RWPE1 (cell line): ENCODE measurements around the gene EPM2A.

Experiments
- CTCF ChIA-PET: fragments of 350-600 bp; sonication (Branson Sonifier 250); formaldehyde crosslinking; extraction: SDS; loops from one replicate; lab custom pipeline; 2021; lab: Yijun Ruan, JAX
- POLR2A ChIA-PET: fragments of 400-600 bp; formaldehyde crosslinking; extraction: SDS; loops from one replicate; lab custom pipeline; 2020; ENCODE audit warnings: antibody characterized with exemption; ENCODE audit not compliant: low non-redundant PET; lab: Yijun Ruan, JAX
- DNase-seq: peaks from one replicate; pipeline ENCODE4 v3.0.0; 2012; ENCODE audit warnings: low spot score
- H3K27ac ChIP-seq: fragments of 450-650 bp; 2 replicates; pipeline ENCODE4 v1.5.1; 2017
- TF ChIP-seq, protein P1 (sequence below): fragments of 450-650 bp; conservative IDR thresholded peaks from 2 replicates; pipeline ENCODE4 v1.5.1; 2017; ENCODE audit warnings: low read depth, mild to moderate bottlenecking

The EPM2A gene

DNA sequence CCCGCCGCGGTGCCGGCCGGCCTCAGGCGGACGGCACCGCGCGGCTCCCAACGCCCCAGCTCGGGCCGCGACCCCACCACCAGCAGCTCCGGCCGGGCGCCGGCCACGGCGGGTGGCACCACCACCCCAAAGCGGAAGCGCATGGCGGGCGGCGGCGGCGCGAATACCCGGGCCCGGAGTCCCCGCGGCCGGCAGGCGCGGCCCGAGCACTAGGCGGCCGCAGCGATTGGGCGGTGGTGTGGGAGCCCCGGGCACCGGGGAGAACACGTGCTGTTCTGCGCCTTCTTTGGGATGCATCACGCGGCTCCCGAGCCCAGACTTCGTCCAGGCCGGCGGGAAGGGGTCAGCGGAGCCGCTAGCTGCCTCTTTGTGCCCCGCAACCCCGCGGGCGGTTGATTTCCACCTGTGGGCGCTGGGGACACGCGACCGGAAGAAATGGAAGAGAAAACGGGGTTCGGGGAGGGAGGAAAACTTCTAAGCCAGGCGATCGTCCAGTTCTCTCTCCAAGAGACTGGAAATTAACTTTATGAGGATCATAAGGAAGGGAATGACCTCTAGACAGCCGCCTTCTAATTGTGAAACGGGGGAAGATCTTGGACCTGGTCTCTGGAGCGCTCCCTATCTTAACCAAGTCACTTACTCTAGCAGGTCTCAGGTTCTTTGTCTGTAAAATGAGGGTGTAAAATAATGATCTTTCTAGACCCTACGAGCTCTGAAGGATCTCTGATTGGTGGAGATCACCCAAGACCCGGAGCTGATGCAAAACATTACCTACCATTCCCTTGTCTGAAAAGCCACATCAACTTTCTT, at the start of gene EPM2A:
Gene EPM2A (minus strand): TSS at position 165 of the 810 bp plus-strand sequence. CDS start 22 bp downstream, at position 143.
- TF ChIP-seq, protein P1, sequence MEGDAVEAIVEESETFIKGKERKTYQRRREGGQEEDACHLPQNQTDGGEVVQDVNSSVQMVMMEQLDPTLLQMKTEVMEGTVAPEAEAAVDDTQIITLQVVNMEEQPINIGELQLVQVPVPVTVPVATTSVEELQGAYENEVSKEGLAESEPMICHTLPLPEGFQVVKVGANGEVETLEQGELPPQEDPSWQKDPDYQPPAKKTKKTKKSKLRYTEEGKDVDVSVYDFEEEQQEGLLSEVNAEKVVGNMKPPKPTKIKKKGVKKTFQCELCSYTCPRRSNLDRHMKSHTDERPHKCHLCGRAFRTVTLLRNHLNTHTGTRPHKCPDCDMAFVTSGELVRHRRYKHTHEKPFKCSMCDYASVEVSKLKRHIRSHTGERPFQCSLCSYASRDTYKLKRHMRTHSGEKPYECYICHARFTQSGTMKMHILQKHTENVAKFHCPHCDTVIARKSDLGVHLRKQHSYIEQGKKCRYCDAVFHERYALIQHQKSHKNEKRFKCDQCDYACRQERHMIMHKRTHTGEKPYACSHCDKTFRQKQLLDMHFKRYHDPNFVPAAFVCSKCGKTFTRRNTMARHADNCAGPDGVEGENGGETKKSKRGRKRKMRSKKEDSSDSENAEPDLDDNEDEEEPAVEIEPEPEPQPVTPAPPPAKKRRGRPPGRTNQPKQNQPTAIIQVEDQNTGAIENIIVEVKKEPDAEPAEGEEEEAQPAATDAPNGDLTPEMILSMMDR = no peak
- peak; percentile 80 for DNase-seq
- ChIA-PET POLR2A (interaction anchor here (0.5 to 2.2 kb wide), 8 partner anchors 8 to 811 kb away, joined by 3 to 17 read pairs (median 4); partner anchors contain the start of gene FBXO30), CTCF (interaction anchor here (0.6 to 1.0 kb wide), 2 partner anchors 18 to 897 kb away, joined by 3 to 6 read pairs; no protein-coding TSS in a partner anchor)
- H3K27ac ChIP-seq = peak within 1 kb of the TSS; percentile 97

DNA sequence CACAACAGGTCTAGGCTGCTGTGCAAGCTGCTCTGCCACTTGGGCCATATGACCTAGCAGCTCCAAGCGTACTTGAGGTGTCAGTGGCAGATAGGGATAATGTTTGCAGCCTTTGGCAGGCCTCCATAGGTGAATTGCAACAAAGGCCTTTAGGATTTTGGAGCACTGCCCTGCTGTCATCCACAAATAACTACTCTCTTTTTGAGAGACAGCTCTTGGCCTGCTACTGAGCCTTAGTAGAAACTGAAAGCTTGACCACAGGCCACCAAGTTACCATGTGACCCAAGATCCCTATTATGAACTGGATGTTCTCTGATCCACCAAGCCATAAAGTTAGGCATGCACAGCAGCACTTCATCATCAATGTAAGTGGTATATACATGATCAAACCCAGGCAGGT, 49.4 kb upstream of the EPM2A start:
- no peak for DNase-seq
- TF ChIP-seq, protein P1 = no peak
- no peak overlapping the region for H3K27ac ChIP-seq
- CTCF ChIA-PET = no interaction called here
- POLR2A ChIA-PET = no interaction called here

DNA sequence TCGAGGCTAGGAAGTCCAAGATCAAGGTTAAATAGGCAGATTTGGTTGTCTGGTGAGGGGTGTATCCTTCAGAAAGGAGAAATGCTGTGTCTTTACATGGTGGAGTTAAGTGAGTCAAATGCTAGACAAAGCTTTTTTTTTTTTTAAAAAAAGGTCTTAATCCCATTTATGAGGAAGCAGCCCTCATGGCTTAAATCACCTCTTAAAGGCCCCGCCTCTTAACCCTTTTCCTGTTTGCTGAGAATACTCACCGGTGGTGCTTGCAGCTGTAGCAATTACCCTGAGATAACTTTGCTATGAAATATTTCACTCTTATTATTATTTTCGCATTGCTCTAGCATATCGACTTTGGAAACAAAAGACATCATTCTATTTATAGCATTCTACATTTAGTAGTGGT, 48.5 kb upstream of the EPM2A start:
- ChIA-PET CTCF (no interaction called here), POLR2A (no interaction called here)
- TF ChIP-seq, protein P1 = no peak
- no peak overlapping the region for H3K27ac ChIP-seq
- DNase-seq = no peak

- no peak for DNase-seq
- ChIA-PET POLR2A (no interaction called here), CTCF (no interaction called here)
- no peak overlapping the region for H3K27ac ChIP-seq
- TF ChIP-seq, protein P1 = no peak
These were observed 37.5 kb upstream of the EPM2A start for GRCh38 chr6:145772846-145773245.

DNA sequence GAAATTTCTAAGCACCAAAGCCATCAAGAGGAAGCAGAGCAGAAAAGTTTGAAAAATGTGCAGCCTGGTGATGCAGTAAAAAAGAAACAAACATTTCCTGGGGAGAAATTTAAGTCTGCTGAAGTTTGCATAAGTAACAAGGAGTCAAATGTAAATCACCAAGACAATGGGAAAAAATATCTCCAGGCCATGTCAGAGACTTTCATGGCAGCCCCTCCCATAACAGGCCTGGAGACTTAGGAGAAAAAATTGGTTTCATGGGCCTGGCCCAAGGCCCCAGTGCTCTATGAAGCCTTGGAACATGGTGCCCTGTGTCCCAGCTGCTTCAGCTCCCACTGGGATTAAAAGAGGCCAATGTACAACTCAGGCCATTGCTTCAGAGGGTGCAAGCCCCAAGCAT, 30.1 kb upstream of the EPM2A start:
- CTCF ChIA-PET = no interaction called here
- POLR2A ChIA-PET = no interaction called here

DNA sequence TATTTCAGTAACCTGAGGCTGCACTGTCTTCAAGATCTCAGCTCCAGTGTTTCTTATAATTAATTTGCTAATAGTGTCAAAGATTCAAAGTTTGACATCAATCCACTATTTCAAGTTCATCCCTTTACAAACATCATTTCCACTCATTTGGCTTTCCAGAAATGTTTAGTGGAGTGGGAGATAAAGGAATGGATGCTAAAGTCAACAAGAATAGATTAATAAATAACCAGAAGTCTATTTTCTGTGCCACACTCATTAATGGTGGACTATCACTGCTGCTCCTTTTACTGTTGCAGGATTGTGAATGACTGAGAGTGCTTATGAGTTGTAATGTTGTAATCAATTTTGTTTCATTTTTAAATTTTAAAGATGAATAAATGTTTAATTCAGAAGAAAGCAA, 28.4 kb upstream of the EPM2A start:
- ChIA-PET POLR2A (no interaction called here), CTCF (no interaction called here)
- no peak overlapping the region for H3K27ac ChIP-seq
- TF ChIP-seq, protein P1 = no peak
- DNase-seq = no peak

More for the DNA sequence above, 30.1 kb upstream of the EPM2A start:
- TF ChIP-seq, protein P1 = no peak
- H3K27ac ChIP-seq = no peak overlapping the region
- no peak for DNase-seq
